GOT3 (cell line): Measurements from ENCODE around the gene PLTP.

Experiments used
- DNase-seq: peaks from one replicate; lab custom pipeline; 2025; ENCODE audit warnings: mixed read lengths; lab: John Stamatoyannopoulos, UW

Gene PLTP

GRCh38 chr20:45898285-45898684 lies 13.7 kb downstream of the PLTP start:
- DNase-seq = no peak

GRCh38 chr20:45897692-45898091 lies 14.3 kb downstream of the PLTP start:
- DNase-seq = no peak

- DNase-seq = no peak
Measured at GRCh38 chr20:45897289-45897688, 14.7 kb downstream of the PLTP start.

- no peak for DNase-seq
Measured at GRCh38 chr20:45896641-45897161, 15.3 kb downstream of the PLTP start.

GRCh38 chr20:45894797-45895196 lies 17.2 kb downstream of the PLTP start:
- DNase-seq = no peak

- no peak for DNase-seq
Measured at GRCh38 chr20:45893831-45894230, 18.1 kb downstream of the PLTP start.

- no peak for DNase-seq
Measured at GRCh38 chr20:45892828-45893500, 19.0 kb downstream of the PLTP start.

- no peak for DNase-seq
Measured at GRCh38 chr20:45892049-45892825, 19.7 kb downstream of the PLTP start.

GRCh38 chr20:45890985-45891983 lies 20.7 kb downstream of the PLTP start, which contains the start of the genes CTSA and NEURL2:
Gene CTSA, plus strand, starts transcription at chr20:45891335. Its CDS starts 234 bp downstream, at chr20:45891569.
Gene NEURL2, minus strand, starts transcription at chr20:45891208. Its CDS starts 217 bp downstream, at chr20:45890991.
- DNase-seq = peak; percentile 91

GRCh38 chr20:45890077-45890984 lies 21.6 kb downstream of the PLTP start:
- no peak for DNase-seq

- no peak for DNase-seq
Measured at GRCh38 chr20:45888681-45889080, 23.3 kb downstream of the PLTP start.

- no peak for DNase-seq
Measured at GRCh38 chr20:45887346-45887715, 24.6 kb downstream of the PLTP start, which contains the start of gene SPATA25. Gene SPATA25, minus strand, starts transcription at chr20:45887622. Its CDS starts 32 bp downstream, at chr20:45887590.

- DNase-seq = no peak
Measured at GRCh38 chr20:45886590-45887345, 25.2 kb downstream of the PLTP start.

GRCh38 chr20:45883100-45883469 lies 28.9 kb downstream of the PLTP start:
- DNase-seq = no peak

GRCh38 chr20:45882469-45883099 lies 29.4 kb downstream of the PLTP start:
- no peak for DNase-seq

GRCh38 chr20:45880988-45881788 lies 30.8 kb downstream of the PLTP start, which contains the start of gene ZSWIM1:
Gene ZSWIM1, plus strand, starts transcription at chr20:45881227. Its CDS starts 1,366 bp downstream, at chr20:45882593.
- peak; percentile 99 for DNase-seq

GRCh38 chr20:45878076-45878761 lies 33.7 kb downstream of the PLTP start:
- no peak for DNase-seq

GRCh38 chr20:45874576-45874975 lies 37.4 kb downstream of the PLTP start:
- no peak for DNase-seq
